ENCODE data around the gene AKT1.

GRCh38 chr14:104792101-104792884 lies 3.3 kb downstream of the AKT1 start:
- TF ChIP-seq CTCF (IDR thresholded peaks at IDR 0.05; ENCODE audit: low read depth, low read length) (no peak), EZH2phosphoT487 (IDR thresholded peaks at IDR 0.05; ENCODE audit: low read depth) (no peak)

Measured in OCI-LY3 (cell line).